Right renal cortex interstitium (tissue), 3 donors: ENCODE data around the gene ARHGAP9. TPM values are rescaled to one million over a fixed set of nuclear protein-coding genes. Genes with fewer than 3 reads are reported as not detected.
"Not testable (repeated sequence)": the region's sequence is repeated elsewhere in the genome, so short reads cannot be mapped to it uniquely, and the experiment has no call there.

Experiments used
- DNase-seq, 3 donors: peaks; one replicate each; pipeline ENCODE4 v3.0.0-alpha.2; 2013; ENCODE audit warnings: low read depth in 3 of 3, low spot score in 2 of 3
- polyA plus RNA-seq, 3 donors: library from polyadenylated mRNA; unstranded; fragments of 120-200 nt; gene quantifications; one replicate each; pipeline ENCODE4 v1.2.1, GENCODE V29; 2013; ENCODE audit not compliant: insufficient read length in 3 of 3

The ARHGAP9 gene
- polyA plus RNA-seq, 3 donors: 1.9 to 2.3 (median 1.9) TPM

DNA sequence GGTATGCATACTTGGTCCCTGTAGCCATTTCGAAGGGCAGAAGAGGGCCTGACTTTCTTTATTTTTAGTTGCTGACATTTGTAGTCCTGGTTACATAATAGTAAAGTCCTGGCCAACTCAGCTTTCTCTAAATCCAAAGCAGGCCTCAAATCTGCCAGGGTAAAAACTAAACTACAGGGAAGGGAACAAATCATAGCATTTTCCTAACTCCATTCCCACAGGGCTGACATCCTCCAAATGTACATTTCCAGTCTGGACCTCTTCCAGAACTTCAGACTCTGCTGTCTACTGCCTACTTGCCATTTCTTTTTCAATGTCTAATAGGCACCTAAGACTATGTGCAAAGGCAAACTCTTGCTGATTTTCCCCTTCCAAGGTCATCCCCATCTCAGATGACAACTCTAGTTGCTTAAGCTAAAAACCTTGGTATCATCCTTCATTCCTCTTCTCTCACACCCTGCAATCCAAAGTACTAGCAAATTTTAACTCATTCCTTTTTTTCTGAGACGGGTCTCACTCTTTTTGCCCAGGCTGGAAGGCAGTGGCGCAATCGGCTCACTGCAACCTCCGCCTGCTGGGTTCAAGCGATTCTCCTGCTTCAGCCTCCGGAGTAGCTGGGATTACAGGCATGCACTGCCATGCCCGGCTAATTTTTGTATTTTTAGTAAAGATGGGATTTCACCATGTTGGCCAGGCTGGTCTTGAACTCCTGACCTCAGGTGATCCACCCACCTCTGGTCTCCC lies 38.7 kb upstream of the ARHGAP9 start:
- no peak for DNase-seq

DNA sequence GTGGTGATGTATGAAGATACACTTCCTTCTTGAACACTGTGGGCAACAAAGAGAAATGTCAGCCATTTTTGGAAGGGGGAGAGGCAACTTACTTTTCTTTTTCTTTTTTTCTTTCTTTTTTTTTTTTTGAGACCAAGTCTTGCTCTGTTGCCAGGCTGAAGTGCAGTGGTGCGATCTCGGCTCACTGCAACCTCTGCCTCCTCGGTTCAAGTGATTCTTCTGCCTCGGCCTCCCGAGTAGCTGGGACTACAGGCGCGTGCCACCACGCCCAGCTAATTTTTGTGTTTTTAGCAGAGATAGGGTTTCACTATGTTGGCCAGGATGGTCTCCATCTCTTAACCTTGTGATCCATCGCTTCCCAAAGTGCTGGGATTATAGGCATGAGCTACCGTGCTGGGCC lies 38.1 kb upstream of the ARHGAP9 start:
- not testable (repeated sequence) for DNase-seq

DNA sequence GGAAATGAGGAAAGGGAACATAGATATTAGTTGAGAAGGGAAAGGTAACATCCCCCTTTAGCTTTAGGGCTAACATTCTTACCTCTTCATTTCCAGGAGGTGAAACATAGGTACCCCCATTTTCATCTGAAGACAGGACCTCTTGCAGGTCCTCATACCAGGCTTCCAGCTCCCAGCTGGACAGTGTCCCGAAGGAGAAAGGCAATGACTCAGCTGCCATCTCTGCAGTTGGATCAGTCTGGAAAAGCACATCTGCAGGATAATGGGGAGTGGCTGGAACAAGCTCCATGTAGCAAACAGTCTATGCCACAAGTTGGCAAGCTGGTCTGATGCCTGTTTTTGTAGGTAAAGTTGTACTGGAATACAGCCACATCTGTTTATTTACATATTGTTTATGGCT lies 37.5 kb upstream of the ARHGAP9 start:
- DNase-seq: no peak

- DNase-seq: no peak
Measured at GRCh38 chr12:57516617-57517153, 37.0 kb upstream of the ARHGAP9 start.

DNA sequence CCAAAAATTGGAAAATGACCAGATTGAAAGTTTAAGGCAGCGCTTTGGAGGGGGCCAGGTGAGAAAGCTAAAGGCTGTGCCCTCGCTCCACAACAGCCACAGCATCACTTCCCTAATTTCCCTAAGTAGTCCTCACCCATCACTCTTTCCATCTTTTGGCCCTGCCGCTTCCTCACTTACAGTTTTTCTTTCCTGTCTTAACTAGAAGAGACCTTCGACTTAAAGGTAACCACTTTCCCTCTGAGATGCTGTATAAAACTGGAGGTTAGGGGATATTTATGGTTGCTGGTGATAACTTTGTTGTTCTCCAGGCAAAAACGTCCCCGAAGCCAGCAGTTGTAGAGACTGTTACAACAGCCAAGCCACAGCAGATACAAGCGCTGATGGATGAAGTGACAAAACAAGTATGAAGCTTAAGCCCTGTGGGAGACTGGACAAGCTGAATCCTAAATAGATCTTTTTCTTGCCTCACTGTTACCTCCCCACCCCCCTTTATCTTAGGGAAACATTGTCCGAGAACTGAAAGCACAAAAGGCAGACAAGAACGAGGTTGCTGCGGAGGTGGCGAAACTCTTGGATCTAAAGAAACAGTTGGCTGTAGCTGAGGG lies 36.4 kb upstream of the ARHGAP9 start:
- no peak for DNase-seq

DNA sequence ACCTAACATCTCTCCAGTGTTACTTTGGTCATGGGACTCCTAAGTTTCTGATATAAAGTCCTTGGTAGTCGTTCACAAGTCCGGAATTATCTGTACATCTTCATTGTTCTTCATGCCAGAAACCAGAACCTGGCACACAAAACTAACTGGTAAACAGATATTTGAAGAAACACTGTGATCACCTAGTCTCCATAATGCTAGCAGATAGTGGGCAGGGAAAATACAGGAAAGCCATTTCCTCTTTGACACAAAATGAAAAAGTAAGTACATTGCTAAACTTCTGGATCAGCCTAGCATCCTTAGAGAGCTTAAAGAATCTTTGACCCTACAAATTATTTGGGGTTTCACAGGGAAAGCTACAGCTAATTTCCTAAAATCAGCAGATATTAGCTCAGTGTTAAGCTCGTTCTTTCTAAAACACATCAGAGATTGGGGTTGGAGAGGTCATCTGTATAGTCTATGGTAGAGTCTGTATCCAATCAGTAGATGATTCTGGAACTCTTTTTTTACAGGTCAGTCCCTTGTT lies 35.8 kb upstream of the ARHGAP9 start:
- no peak for DNase-seq

GRCh38 chr12:57514720-57515407 lies 35.2 kb upstream of the ARHGAP9 start:
- no peak for DNase-seq

GRCh38 chr12:57514246-57514645 lies 34.6 kb upstream of the ARHGAP9 start:
- DNase-seq: not testable (repeated sequence)

GRCh38 chr12:57513677-57514076 lies 34.0 kb upstream of the ARHGAP9 start:
- not testable (repeated sequence) for DNase-seq

DNA sequence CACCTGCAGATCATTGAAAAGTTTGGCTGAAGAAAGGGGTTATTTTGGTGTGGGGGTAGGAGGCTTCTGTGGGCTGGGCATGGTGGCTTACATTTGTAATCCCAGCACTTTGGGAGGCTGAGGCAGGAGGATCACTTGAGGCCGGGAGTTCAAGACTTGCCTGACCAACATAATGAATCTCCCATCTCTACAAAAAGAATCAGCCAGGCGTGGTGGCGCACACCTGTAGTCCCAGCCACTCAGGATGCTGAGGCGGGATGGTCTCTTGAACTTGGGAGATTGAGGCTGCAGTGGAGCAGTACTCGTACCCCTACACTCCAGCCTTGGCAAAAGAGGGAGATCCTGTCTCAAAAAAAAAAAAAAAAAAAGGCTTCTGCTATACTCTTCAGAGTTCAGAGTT lies 33.6 kb upstream of the ARHGAP9 start:
- DNase-seq: no peak

- no peak for DNase-seq
Measured at GRCh38 chr12:57512665-57513064, 33.0 kb upstream of the ARHGAP9 start.

- no peak for DNase-seq
Measured at GRCh38 chr12:57511588-57512325, 32.1 kb upstream of the ARHGAP9 start.

DNA sequence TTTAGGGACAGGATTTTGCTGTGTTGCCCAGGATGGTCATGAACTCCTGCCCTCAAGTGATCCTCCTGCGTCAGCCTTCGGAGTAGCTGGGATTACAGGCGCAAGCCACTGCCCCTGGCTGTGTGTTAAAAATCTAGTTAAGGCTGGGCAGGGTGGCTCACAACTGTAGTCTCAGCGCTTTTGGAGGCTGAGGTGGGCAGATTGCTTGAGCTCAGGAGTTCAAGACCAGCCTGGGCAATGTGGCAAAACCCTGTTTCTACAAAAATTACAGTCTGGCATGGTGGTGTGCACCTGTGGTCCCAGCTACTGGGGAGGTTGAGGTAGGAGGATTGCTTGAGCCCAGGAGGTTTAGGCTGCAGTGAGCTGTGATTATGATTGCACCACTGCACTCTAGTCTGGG lies 31.5 kb upstream of the ARHGAP9 start:
- no peak for DNase-seq

GRCh38 chr12:57507796-57508195 lies 28.1 kb upstream of the ARHGAP9 start:
- not testable (repeated sequence) for DNase-seq

- not testable (repeated sequence) for DNase-seq
Measured at GRCh38 chr12:57506541-57506940, 26.9 kb upstream of the ARHGAP9 start.

DNA sequence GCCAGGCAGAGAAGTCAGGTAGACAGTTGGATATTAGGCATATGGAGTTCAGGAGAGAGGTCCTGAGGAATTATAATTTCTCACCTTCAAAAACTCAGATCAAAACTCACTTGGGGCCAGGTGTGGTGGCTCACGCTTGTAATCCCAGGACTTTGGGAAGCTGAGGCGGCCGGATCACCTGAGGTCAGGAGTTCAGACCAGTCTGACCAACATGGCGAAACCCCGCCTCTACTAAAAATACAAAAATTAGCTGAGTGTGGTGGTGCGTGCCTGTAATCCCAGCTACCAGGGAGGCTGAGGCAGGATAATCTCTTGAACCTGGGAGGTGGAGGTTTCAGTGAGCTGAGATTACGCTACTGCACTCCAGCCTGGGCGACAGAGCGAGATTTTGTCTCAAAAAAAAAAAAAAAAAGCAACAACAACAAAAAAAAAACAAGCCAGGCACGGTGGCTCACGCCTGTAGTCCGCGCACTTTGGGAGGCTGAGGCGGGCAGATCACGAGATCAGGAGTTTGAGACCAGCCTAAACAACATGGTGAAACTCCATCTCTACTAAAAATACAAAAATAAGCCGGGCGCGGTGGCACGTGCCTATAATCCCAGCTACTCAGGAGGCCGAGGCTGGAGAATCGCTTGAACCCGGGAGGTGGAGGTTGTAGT lies 22.8 kb upstream of the ARHGAP9 start:
- DNase-seq: not testable (repeated sequence)

GRCh38 chr12:57500213-57500612 lies 20.5 kb upstream of the ARHGAP9 start:
- DNase-seq: no peak

DNA sequence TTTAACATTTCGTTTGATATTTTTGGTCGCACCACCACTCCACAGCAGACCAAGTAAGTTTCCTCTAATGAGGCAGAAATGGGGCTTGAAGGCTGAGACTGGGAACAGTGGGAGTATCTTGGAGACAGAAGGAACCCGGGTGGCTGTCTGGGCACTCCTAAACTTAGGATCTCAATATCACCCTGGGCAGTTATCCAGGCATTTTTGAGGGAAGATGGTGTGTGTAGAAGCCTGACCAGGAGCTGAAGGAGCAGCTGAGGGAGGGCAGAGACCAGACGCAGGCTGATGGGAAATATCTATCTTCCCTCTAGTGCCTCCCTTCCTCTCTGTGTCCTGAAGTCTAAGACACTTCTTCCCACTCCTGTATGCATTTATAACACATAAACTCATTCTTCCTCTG lies 18.9 kb upstream of the ARHGAP9 start:
- DNase-seq: no peak

DNA sequence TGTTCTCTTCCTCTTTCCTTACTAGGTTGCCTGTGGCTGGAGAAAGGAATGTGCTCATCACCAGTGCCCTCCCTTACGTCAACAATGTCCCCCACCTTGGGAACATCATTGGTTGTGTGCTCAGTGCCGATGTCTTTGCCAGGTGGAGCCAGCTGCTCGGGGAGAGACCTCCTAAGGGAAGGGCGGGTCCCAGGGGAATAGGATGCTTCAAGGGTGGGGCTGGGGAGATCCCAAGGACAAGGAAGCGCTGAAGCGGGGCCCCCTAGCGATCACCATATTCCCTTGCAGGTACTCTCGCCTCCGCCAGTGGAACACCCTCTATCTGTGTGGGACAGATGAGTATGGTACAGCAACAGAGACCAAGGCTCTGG lies 18.5 kb upstream of the ARHGAP9 start:
- no peak for DNase-seq
